Neural cell (in vitro differentiated cells): Measurements from ENCODE around the gene FAM83B.

Experiments
- CTCF ChIP-seq: fragments of 450-650 bp; IDR thresholded peaks from 2 replicates; pipeline ENCODE4 v1.5.1; 2014; ENCODE audit warnings: antibody characterized with exemption, mild to moderate bottlenecking, moderate library complexity; ENCODE audit not compliant: poor library complexity, severe bottlenecking
- EP300 ChIP-seq: fragments of 450-650 bp; conservative IDR thresholded peaks from 2 replicates; pipeline ENCODE4 v1.6.1; 2014; ENCODE audit warnings: antibody characterized with exemption, mild to moderate bottlenecking, moderate library complexity; ENCODE audit not compliant: poor library complexity, severe bottlenecking
- EZH2 ChIP-seq: fragments of 200-600, 300-800 bp; shearing (Covaris generic), sonication (generic); IDR thresholded peaks from 2 replicates; pipeline ENCODE4 v1.6.1; 2014; ENCODE audit warnings: antibody characterized with exemption, low read length, borderline replicate concordance, mild to moderate bottlenecking; ENCODE audit not compliant: insufficient read depth, poor library complexity, severe bottlenecking
- POLR2AphosphoS5 ChIP-seq: IDR thresholded peaks from 2 replicates; pipeline ENCODE4 v1.6.1; 2012
- RAD21 ChIP-seq: fragments of 450-650 bp; conservative IDR thresholded peaks from 2 replicates; pipeline ENCODE4 v1.6.1; 2014; ENCODE audit warnings: antibody characterized with exemption, mild to moderate bottlenecking, moderate library complexity
- REST ChIP-seq: IDR thresholded peaks from 2 replicates; pipeline ENCODE4 v1.6.1; 2012; ENCODE audit warnings: borderline replicate concordance

GRCh38 chr6:54801669-54802068, 44.9 kb upstream of the FAM83B start:
- TF ChIP-seq RAD21 (no peak), REST (no peak), EZH2 (no peak), CTCF (no peak), EP300 (no peak), POLR2AphosphoS5 (no peak)
